GM10248 (cell line): Measurements from ENCODE around the gene PLEKHM2.

Source experiments
- CTCF ChIA-PET: fragments of 300-600 bp; sonication (Branson Sonifier 250); formaldehyde crosslinking; extraction: SDS; loops from one replicate; lab custom pipeline; 2021; ENCODE audit warnings: antibody characterized with exemption; lab: Yijun Ruan, JAX
- POLR2A ChIA-PET: fragments of 350-650 bp; sonication (Branson Sonifier 250); formaldehyde crosslinking; extraction: SDS; loops from one replicate; lab custom pipeline; 2020; ENCODE audit warnings: antibody characterized with exemption; lab: Yijun Ruan, JAX
- DNase-seq: peaks from one replicate; pipeline ENCODE4 v3.0.0; 2012; ENCODE audit errors: extremely low spot score
- TF ChIP-seq, protein P1 (sequence below): IDR thresholded peaks from 2 replicates; pipeline ENCODE4 v1.5.1; 2012; ENCODE audit warnings: mild to moderate bottlenecking, low read depth; ENCODE audit errors: extremely low read depth, missing control alignments, control extremely low read depth

Gene PLEKHM2

GRCh38 chr1:15758343-15758931, 74.3 kb downstream of the PLEKHM2 start, which contains the start of gene FBLIM1:
Gene FBLIM1, plus strand, starts transcription at chr1:15758795. Its CDS starts 6,189 bp downstream, at chr1:15764984.
- no peak for DNase-seq
- TF ChIP-seq, protein P1, sequence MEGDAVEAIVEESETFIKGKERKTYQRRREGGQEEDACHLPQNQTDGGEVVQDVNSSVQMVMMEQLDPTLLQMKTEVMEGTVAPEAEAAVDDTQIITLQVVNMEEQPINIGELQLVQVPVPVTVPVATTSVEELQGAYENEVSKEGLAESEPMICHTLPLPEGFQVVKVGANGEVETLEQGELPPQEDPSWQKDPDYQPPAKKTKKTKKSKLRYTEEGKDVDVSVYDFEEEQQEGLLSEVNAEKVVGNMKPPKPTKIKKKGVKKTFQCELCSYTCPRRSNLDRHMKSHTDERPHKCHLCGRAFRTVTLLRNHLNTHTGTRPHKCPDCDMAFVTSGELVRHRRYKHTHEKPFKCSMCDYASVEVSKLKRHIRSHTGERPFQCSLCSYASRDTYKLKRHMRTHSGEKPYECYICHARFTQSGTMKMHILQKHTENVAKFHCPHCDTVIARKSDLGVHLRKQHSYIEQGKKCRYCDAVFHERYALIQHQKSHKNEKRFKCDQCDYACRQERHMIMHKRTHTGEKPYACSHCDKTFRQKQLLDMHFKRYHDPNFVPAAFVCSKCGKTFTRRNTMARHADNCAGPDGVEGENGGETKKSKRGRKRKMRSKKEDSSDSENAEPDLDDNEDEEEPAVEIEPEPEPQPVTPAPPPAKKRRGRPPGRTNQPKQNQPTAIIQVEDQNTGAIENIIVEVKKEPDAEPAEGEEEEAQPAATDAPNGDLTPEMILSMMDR: no peak
- ChIA-PET CTCF (no interaction called here), POLR2A (no interaction called here)

DNA sequence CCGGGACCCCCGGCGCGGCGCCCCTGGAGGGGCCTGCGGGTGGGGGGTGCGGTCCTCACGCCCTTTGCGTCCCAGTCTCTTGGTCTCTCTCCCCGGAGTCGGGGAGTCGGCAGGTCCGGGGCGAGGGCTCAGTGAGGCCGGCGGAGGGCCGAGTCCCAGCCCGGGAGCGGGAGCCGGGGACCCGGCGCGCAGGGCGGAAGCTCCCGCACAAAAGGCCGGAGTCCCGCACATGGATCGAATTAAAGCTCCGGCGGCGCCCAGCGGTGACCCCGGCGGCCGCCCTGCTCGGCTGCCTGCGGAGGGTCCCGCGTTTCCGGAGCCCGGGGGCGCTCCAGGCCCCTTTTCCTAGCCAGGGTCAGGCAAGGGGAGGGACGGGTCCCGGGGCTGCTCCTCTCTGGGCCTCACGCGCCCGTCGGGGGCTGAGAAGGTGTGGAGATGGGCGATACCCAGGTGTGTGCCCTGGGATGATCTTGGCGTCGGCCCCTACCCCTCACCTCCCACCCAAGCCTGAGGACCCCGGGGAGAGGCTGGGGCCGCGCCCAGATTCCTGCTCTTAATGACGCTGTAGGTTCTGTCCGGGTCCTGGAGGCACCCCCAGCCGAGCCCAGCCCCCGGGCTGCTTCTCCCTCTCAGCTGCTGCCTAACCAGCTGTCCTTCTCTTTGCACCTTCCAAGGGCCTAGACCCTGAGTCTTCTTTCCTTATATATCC, 75.0 kb downstream of the PLEKHM2 start:
- CTCF ChIA-PET: no interaction called here
- no peak for DNase-seq
- POLR2A ChIA-PET: no interaction called here
- TF ChIP-seq, protein P1: no peak

GRCh38 chr1:15760520-15761211, 76.5 kb downstream of the PLEKHM2 start:
- ChIA-PET POLR2A (interaction anchor here (0.6 kb wide), 2 partner anchors 29 to 716 kb away, joined by 3 read pairs; no protein-coding TSS in a partner anchor), CTCF (interaction anchor here (0.6 kb wide), 1 partner anchor 988 kb away, joined by 3 read pairs; no protein-coding TSS in a partner anchor)
- TF ChIP-seq, protein P1: no peak
- no peak for DNase-seq

DNA sequence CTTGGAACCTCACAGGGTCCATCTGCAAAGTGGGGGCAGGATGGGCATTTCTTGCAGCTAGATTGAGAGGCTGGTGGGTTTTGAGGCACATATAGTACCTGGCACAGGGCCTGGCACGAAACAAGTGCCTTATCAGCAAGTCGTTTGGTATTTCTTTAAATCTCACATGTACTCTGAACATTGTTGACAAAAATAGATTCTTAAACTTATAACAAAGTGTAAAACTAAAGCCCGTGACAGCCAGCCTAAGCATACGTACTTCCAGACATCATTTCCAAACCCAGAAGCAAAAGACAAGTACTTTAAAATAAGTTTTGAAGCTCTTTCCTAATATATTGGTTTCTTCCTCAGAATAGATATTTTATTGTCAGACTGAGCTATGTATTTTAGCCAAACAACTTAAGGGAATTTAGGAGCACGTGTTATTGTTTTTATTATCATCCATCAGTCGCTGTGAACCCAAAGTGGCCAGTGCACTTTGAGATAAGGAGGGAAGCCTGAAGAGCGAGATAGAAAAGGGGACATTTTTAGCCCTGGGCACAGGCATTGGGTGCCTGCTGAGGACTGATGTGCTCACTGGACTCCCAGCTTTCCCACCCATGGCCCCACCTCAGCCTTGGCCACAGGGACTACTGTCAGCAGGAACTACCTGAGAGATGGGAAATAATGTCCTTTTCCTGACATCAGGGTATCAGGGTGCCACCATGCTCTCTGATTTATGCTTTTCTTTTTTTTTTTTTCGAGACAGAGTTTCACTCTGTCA, 77.4 kb downstream of the PLEKHM2 start:
- no peak for DNase-seq
- POLR2A ChIA-PET: no interaction called here
- TF ChIP-seq, protein P1: no peak
- CTCF ChIA-PET: interaction anchor here (0.6 kb wide), 1 partner anchor 989 kb away, joined by 3 read pairs; no protein-coding TSS in a partner anchor

GRCh38 chr1:15762546-15762945, 78.4 kb downstream of the PLEKHM2 start:
- CTCF ChIA-PET: no interaction called here
- POLR2A ChIA-PET: no interaction called here

More at GRCh38 chr1:15762546-15762945, 78.4 kb downstream of the PLEKHM2 start:
- no peak for DNase-seq
- TF ChIP-seq, protein P1: no peak
